HepG2 (cell line): Measurements from ENCODE around the gene WIPF2. TPM values are rescaled to one million over a fixed set of nuclear protein-coding genes. Genes with fewer than 3 reads are reported as not detected.
A peak's percentile ranks its signal among the peaks of the same experiment; 100 is the strongest.

Experiments used
- ETV5 ChIP-seq: IDR thresholded peaks from 2 replicates; pipeline ENCODE4 v1.6.1; 2018; ENCODE audit warnings: missing biosample characterization, missing genetic modification reagents, inconsistent platforms, borderline replicate concordance
- FOXM1 ChIP-seq: sonication (generic); formaldehyde crosslinking; IDR thresholded peaks from 2 replicates; pipeline ENCODE4 v1.5.0; 2020; ENCODE audit warnings: missing genetic modification reagents
- NAIF1 ChIP-seq: sonication (generic); formaldehyde crosslinking; IDR thresholded peaks from 2 replicates; pipeline ENCODE4 v1.5.0; 2020; ENCODE audit warnings: mild to moderate bottlenecking, missing genetic modification reagents, borderline replicate concordance
- NR2C2 ChIP-seq: sonication (generic); formaldehyde crosslinking; IDR thresholded peaks from 2 replicates; pipeline ENCODE4 v1.4.0; 2020; ENCODE audit warnings: missing genetic modification reagents, mild to moderate bottlenecking, moderate library complexity, borderline replicate concordance
- PPARG ChIP-seq: conservative IDR thresholded peaks from 2 replicates; pipeline ENCODE4 v1.6.1; 2016; ENCODE audit warnings: missing biosample characterization, missing genetic modification reagents
- ZFY ChIP-seq: sonication (generic); formaldehyde crosslinking; IDR thresholded peaks from 2 replicates; pipeline ENCODE4 v1.4.0; 2020; ENCODE audit warnings: missing genetic modification reagents
- ZNF207 ChIP-seq: fragments of 450-650 bp; IDR thresholded peaks from 2 replicates; pipeline ENCODE4 v1.6.1; 2016; ENCODE audit warnings: antibody characterized with exemption, borderline replicate concordance
- ZNF274 ChIP-seq: sonication (generic); formaldehyde crosslinking; IDR thresholded peaks from 2 replicates; pipeline ENCODE4 v1.5.1; 2020; ENCODE audit warnings: mild to moderate bottlenecking, missing genetic modification reagents
- ZNF501 ChIP-seq: sonication (generic); formaldehyde crosslinking; IDR thresholded peaks from 2 replicates; pipeline ENCODE4 v1.5.1; 2020; ENCODE audit warnings: mild to moderate bottlenecking, moderate library complexity, missing genetic modification reagents
- polyA plus RNA-seq, 8 experiments: library from polyadenylated mRNA; depleted of rRNA in 3 of 8; stranded (reverse) in 7 of 8; unstranded in 1 of 8; fragments of >200 nt; fragmentation: Illumina TruSeq in 4 of 8; extraction: Trizol in 4 of 8; gene quantifications; 2 replicates each; pipeline versions ENCODE4 v1.2.1 to v1.2.3, GENCODE V29; 2011 to 2016; ENCODE audit warnings: low read depth in 4 of 8, missing spikeins in 1 of 8, mixed read lengths in 1 of 8; ENCODE audit not compliant: insufficient read depth in 1 of 8
- total RNA-seq, 5 experiments: library from RNA; depleted of rRNA; stranded (reverse); fragments of >200 nt; fragmentation: Illumina TruSeq; extraction: Trizol; gene quantifications; 2 replicates each; pipeline ENCODE4 v1.2.3, GENCODE V29; 2016; ENCODE audit warnings: low read depth in 1 of 5
- TF ChIP-seq, protein P1 (sequence below): sonication (generic); formaldehyde crosslinking; IDR thresholded peaks from 2 replicates; pipeline ENCODE4 v1.4.0; 2020; ENCODE audit warnings: missing genetic modification reagents
- TF ChIP-seq, protein P2 (sequence below): sonication (generic); formaldehyde crosslinking; IDR thresholded peaks from 2 replicates; pipeline ENCODE4 v1.8.0; 2022; ENCODE audit warnings: missing genetic modification reagents, mild to moderate bottlenecking, inconsistent platforms, borderline replicate concordance
- TF ChIP-seq, protein P3 (sequence below): sonication (generic); formaldehyde crosslinking; IDR thresholded peaks from 2 replicates; pipeline ENCODE4 v1.4.0; 2020; ENCODE audit warnings: missing genetic modification reagents, mild to moderate bottlenecking, borderline replicate concordance
- TF ChIP-seq, protein P4 (sequence below): sonication (generic); formaldehyde crosslinking; conservative IDR thresholded peaks from 2 replicates; pipeline ENCODE4 v1.4.0; 2020; ENCODE audit warnings: missing genetic modification reagents

WIPF2 gene
- total and polyA plus RNA-seq, 2 of the 13 experiments (the other 11 are each of a cell fraction or from before 2014, with no cell fraction given): 7.2 to 10.8 TPM

DNA sequence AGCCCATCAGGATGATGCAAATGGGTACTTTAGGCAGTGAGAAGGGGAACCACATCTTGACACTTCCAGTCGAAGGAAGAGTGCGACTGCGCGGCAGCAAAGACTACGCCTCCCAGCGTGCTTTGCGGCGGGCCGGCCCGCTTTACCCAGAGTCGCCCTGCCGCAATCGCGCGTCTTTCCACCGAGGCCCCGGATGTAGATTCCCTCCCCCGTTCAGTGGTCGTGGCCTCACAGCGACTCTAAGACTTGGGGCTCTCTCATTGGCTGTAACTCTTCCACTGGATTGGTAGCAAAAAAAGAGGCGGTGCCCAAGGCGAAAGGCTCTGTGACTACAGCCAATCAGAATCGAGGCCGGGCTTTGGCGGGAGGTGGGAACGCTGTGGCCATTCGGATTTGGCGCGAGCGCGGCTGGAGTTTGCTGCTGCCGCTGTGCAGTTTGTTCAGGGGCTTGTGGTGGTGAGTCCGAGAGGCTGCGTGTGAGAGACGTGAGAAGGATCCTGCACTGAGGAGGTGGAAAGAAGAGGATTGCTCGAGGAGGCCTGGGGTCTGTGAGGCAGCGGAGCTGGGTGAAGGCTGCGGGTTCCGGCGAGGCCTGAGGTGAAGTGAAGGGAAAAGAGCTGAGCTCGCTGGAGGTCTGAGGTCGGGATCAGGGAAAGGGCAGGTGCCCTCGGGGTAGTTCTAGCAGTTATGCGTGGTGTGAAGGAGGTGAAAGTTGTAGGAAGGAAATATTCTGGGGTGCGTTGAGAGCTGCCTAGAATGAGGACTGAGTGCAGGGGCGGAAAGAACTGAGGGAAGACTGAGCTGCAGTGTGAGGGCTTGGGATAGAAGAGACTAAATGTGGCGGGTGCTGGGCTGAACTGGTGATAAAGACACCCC, 68.6 kb downstream of the WIPF2 start, which contains the start of gene CDC6 (continued):
- TF ChIP-seq, protein P1, sequence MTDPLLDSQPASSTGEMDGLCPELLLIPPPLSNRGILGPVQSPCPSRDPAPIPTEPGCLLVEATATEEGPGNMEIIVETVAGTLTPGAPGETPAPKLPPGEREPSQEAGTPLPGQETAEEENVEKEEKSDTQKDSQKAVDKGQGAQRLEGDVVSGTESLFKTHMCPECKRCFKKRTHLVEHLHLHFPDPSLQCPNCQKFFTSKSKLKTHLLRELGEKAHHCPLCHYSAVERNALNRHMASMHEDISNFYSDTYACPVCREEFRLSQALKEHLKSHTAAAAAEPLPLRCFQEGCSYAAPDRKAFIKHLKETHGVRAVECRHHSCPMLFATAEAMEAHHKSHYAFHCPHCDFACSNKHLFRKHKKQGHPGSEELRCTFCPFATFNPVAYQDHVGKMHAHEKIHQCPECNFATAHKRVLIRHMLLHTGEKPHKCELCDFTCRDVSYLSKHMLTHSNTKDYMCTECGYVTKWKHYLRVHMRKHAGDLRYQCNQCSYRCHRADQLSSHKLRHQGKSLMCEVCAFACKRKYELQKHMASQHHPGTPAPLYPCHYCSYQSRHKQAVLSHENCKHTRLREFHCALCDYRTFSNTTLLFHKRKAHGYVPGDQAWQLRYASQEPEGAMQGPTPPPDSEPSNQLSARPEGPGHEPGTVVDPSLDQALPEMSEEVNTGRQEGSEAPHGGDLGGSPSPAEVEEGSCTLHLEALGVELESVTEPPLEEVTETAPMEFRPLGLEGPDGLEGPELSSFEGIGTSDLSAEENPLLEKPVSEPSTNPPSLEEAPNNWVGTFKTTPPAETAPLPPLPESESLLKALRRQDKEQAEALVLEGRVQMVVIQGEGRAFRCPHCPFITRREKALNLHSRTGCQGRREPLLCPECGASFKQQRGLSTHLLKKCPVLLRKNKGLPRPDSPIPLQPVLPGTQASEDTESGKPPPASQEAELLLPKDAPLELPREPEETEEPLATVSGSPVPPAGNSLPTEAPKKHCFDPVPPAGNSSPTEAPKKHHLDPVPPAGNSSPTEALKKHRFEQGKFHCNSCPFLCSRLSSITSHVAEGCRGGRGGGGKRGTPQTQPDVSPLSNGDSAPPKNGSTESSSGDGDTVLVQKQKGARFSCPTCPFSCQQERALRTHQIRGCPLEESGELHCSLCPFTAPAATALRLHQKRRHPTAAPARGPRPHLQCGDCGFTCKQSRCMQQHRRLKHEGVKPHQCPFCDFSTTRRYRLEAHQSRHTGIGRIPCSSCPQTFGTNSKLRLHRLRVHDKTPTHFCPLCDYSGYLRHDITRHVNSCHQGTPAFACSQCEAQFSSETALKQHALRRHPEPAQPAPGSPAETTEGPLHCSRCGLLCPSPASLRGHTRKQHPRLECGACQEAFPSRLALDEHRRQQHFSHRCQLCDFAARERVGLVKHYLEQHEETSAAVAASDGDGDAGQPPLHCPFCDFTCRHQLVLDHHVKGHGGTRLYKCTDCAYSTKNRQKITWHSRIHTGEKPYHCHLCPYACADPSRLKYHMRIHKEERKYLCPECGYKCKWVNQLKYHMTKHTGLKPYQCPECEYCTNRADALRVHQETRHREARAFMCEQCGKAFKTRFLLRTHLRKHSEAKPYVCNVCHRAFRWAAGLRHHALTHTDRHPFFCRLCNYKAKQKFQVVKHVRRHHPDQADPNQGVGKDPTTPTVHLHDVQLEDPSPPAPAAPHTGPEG (CRISPR knock-in tag): peak; percentile 71; the same call in 1 of the 2 replicates
- no peak for TF ChIP-seq ZNF207
- TF ChIP-seq ZNF501: peak; percentile 98
- TF ChIP-seq ZFY (CRISPR knock-in tag): peak; percentile 74; the same call in 1 of the 2 replicates
- TF ChIP-seq, protein P2, sequence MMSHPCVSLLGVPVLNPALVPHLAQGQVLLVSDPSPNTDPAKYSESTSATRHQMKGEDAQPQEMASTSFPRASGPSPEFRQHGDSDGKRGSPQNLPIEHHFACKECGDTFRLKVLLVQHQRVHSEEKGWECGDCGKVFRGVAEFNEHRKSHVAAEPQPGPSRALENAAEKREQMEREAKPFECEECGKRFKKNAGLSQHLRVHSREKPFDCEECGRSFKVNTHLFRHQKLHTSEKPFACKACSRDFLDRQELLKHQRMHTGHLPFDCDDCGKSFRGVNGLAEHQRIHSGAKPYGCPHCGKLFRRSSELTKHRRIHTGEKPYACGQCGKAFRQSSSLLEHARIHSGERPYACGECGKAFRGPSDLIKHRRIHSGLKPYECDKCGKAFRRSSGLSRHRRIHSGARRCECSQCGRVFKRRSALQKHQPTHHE (CRISPR knock-in tag): no peak
- peak; percentile 93 for TF ChIP-seq NR2C2 (CRISPR knock-in tag)
- TF ChIP-seq, protein P3, sequence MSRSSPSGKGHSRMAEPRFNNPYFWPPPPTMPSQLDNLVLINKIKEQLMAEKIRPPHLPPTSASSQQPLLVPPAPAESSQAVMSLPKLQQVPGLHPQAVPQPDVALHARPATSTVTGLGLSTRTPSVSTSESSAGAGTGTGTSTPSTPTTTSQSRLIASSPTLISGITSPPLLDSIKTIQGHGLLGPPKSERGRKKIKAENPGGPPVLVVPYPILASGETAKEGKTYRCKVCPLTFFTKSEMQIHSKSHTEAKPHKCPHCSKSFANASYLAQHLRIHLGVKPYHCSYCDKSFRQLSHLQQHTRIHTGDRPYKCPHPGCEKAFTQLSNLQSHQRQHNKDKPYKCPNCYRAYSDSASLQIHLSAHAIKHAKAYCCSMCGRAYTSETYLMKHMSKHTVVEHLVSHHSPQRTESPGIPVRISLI (CRISPR knock-in tag): no peak; the same call in 1 of the 2 replicates
- 0 out of 2 replicates have a peak, but pooled peaks have one; percentile 54 for TF ChIP-seq NAIF1 (CRISPR knock-in tag)
- no peak; the same call in none of the 2 replicates for TF ChIP-seq PPARG (CRISPR knock-in tag)
- TF ChIP-seq, protein P4, sequence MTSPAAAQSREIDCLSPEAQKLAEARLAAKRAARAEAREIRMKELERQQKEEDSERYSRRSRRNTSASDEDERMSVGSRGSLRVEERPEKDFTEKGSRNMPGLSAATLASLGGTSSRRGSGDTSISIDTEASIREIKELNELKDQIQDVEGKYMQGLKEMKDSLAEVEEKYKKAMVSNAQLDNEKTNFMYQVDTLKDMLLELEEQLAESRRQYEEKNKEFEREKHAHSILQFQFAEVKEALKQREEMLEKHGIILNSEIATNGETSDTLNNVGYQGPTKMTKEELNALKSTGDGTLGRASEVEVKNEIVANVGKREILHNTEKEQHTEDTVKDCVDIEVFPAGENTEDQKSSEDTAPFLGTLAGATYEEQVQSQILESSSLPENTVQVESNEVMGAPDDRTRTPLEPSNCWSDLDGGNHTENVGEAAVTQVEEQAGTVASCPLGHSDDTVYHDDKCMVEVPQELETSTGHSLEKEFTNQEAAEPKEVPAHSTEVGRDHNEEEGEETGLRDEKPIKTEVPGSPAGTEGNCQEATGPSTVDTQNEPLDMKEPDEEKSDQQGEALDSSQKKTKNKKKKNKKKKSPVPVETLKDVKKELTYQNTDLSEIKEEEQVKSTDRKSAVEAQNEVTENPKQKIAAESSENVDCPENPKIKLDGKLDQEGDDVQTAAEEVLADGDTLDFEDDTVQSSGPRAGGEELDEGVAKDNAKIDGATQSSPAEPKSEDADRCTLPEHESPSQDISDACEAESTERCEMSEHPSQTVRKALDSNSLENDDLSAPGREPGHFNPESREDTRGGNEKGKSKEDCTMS (CRISPR knock-in tag): peak; percentile 76; the same call in 1 of the 2 replicates
- TF ChIP-seq FOXM1 (CRISPR knock-in tag): 0 out of 2 replicates have a peak, but pooled peaks have one; percentile 27
- peak; percentile 67; the same call in 1 of the 2 replicates for TF ChIP-seq ETV5
- TF ChIP-seq ZNF274 (CRISPR knock-in tag): peak; percentile 93
